ENCODE measurements around the gene DUOX2.
"Not testable (repeated sequence)": the region's sequence is repeated elsewhere in the genome, so short reads cannot be mapped to it uniquely, and the experiment has no call there.

Gene DUOX2

GRCh38 chr15:45140557-45141250, 26.7 kb upstream of the DUOX2 start:
- POLR2A ChIA-PET: no interaction called here

GRCh38 chr15:45139770-45140169, 25.8 kb upstream of the DUOX2 start:
- POLR2A ChIA-PET: no interaction called here
- CTCF ChIA-PET: interaction anchor here (1.0 to 2.0 kb wide), 2 partner anchors 10 to 21 kb away, joined by 3 to 5 read pairs; no protein-coding TSS in a partner anchor
- TF ChIP-seq, protein P1, sequence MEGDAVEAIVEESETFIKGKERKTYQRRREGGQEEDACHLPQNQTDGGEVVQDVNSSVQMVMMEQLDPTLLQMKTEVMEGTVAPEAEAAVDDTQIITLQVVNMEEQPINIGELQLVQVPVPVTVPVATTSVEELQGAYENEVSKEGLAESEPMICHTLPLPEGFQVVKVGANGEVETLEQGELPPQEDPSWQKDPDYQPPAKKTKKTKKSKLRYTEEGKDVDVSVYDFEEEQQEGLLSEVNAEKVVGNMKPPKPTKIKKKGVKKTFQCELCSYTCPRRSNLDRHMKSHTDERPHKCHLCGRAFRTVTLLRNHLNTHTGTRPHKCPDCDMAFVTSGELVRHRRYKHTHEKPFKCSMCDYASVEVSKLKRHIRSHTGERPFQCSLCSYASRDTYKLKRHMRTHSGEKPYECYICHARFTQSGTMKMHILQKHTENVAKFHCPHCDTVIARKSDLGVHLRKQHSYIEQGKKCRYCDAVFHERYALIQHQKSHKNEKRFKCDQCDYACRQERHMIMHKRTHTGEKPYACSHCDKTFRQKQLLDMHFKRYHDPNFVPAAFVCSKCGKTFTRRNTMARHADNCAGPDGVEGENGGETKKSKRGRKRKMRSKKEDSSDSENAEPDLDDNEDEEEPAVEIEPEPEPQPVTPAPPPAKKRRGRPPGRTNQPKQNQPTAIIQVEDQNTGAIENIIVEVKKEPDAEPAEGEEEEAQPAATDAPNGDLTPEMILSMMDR (IDR thresholded peaks at IDR 0.05; ENCODE audit: control extremely low read depth, extremely low read depth, low read depth, missing control alignments): no peak
- no peak for DNase-seq (ENCODE audit: extremely low spot score)

More at GRCh38 chr15:45140557-45141250, 26.7 kb upstream of the DUOX2 start:
- CTCF ChIA-PET: interaction anchor here (1.0 to 3.0 kb wide), 4 partner anchors 9 to 23 kb away, joined by 3 to 9 read pairs (median 6); no protein-coding TSS in a partner anchor
- TF ChIP-seq, protein P1 (IDR thresholded peaks at IDR 0.05; ENCODE audit: control extremely low read depth, extremely low read depth, low read depth, missing control alignments): no peak
- no peak for DNase-seq (ENCODE audit: extremely low spot score)

DNA sequence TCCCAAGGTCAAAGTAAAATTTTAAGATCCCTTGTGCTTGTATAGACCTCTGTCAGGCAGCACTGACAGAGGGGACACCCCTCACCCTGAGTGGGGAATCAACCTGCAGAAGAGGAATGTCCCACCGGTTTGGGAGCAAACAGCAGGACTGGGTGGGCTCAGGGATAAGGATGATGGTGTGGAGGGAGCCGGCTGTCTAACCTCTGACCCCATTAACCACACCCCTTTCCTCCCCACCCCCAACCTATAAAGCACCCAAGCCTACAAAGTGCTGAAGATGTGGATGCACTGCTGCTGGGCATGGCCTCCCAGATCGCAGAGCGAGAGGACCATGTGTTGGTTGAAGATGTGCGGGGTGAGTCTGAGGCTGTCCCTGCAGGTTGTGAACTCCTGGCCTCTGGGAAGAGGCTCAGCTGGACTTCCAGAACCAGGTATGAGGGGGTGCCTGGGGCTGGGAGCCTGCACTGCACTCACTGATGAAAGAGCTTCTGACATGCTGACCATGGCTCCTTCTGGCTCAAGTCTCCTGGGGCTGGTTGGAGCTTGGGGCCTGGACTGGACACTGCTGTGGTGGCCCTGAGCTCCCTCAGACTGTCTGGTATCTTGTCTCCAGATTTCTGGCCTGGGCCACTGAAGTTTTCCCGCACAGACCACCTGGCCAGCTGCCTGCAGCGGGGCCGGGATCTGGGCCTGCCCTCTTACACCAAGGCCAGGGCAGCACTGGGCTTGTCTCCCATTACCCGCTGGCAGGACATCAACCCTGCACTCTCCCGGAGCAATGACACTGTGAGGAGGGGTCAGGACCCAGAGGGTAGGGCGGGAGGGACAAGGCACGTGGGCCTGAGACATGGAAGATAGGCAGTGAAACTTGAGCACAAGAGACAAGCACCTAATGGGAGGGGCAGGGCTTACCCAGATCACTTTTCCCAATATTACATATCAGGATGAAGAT, 25.1 kb upstream of the DUOX2 start:
- ChIA-PET POLR2A (no interaction called here), CTCF (interaction anchor here (0.9 to 2.6 kb wide), 4 partner anchors 11 to 21 kb away, joined by 3 to 16 read pairs (median 6); no protein-coding TSS in a partner anchor)
- no peak for DNase-seq (ENCODE audit: extremely low spot score)
- TF ChIP-seq, protein P1 (IDR thresholded peaks at IDR 0.05; ENCODE audit: control extremely low read depth, extremely low read depth, low read depth, missing control alignments): no peak

GRCh38 chr15:45137703-45138102, 23.7 kb upstream of the DUOX2 start:
- CTCF ChIA-PET: interaction anchor here (1.6 to 2.6 kb wide), 3 partner anchors 11 to 20 kb away, joined by 6 to 16 read pairs (median 8); no protein-coding TSS in a partner anchor
- DNase-seq (ENCODE audit: extremely low spot score): no peak
- TF ChIP-seq, protein P1 (IDR thresholded peaks at IDR 0.05; ENCODE audit: control extremely low read depth, extremely low read depth, low read depth, missing control alignments): no peak
- POLR2A ChIA-PET: interaction anchor here (1.0 kb wide), 1 partner anchor 14 kb away, joined by 3 read pairs; no protein-coding TSS in a partner anchor

GRCh38 chr15:45136378-45136764, 22.4 kb upstream of the DUOX2 start:
- ChIA-PET CTCF (interaction anchor here (1.7 to 5.6 kb wide), 2 partner anchors 14 kb away, joined by 5 to 44 read pairs; no protein-coding TSS in a partner anchor), POLR2A (no interaction called here)
- TF ChIP-seq, protein P1 (IDR thresholded peaks at IDR 0.05; ENCODE audit: control extremely low read depth, extremely low read depth, low read depth, missing control alignments): peak; percentile 27
- DNase-seq (ENCODE audit: extremely low spot score): no peak

GRCh38 chr15:45135705-45136377, 21.9 kb upstream of the DUOX2 start:
- CTCF ChIA-PET: interaction anchor here (1.2 to 5.6 kb wide), 5 partner anchors 9 to 283 kb away, joined by 3 to 44 read pairs (median 5); no protein-coding TSS in a partner anchor
- POLR2A ChIA-PET; DNase-seq (ENCODE audit: extremely low spot score): not testable (repeated sequence)

Measured in GM10248 (cell line).